Transverse colon (tissue), 3 donors: ENCODE results near the gene HNRNPD.

ENCODE experiments used
- CTCF ChIP-seq, 5 experiments: fragments of 200-600 bp in 3 of 5; fragments of 450-650 bp in 2 of 5; sonication (generic) in 3 of 5; IDR thresholded peaks; 1 replicate in 2 of 5; 2 replicates in 3 of 5; pipeline ENCODE4 v1.5.1; 2016 to 2017; ENCODE audit warnings: antibody characterized with exemption in 5 of 5, inconsistent platforms in 3 of 5, mild to moderate bottlenecking in 2 of 5, moderate library complexity in 1 of 5
- POLR2A ChIP-seq: fragments of 450-650 bp; IDR thresholded peaks from one replicate; pipeline ENCODE4 v1.6.1; 2016; ENCODE audit warnings: antibody characterized with exemption, mild to moderate bottlenecking, moderate library complexity

- no peak for TF ChIP-seq CTCF (IDR thresholded peaks at IDR 0.05)
- no peak for TF ChIP-seq POLR2A
Observed at GRCh38 chr4:82352825-82353366, 20.9 kb downstream of the HNRNPD start.
